Heart right ventricle (tissue), 16 donors: ENCODE data around the gene ARIH2. TPM values are rescaled to one million over a fixed set of nuclear protein-coding genes. Genes with fewer than 3 reads are reported as not detected.
A peak's percentile ranks its signal among the peaks of the same experiment; 100 is the strongest.

ENCODE experiments used
- ATAC-seq, 8 donors: fragments of 200-7000 bp; cut with Tn5 transposase; one replicate each; pipeline ENCODE4 v1.9.1; 2020; ENCODE audit warnings: mild to moderate bottlenecking in 8 of 8, moderate library complexity in 8 of 8, moderate number of reproducible peaks in 1 of 8
- DNase-seq, 2 donors: peaks; one replicate each; pipeline ENCODE4 v3.0.0-alpha.2; 2020
- H3K27ac ChIP-seq, 10 donors: fragments of 200-600 bp; sonication (generic) in 2 of 10; one replicate each; pipeline versions ENCODE4 v1.5.0 to v1.8.0; 2020 to 2022; ENCODE audit warnings: mild to moderate bottlenecking in 3 of 10
- H3K27me3 ChIP-seq, 7 donors: fragments of 200-600 bp; one replicate each; pipeline ENCODE4 v1.8.0; 2021 to 2022; ENCODE audit warnings: mild to moderate bottlenecking in 2 of 7
- H3K36me3 ChIP-seq, 9 donors: fragments of 200-600 bp; sonication (generic) in 1 of 9; one replicate each; pipeline versions ENCODE4 v1.5.0 to v1.8.0; 2020 to 2022; ENCODE audit warnings: mild to moderate bottlenecking in 2 of 9
- H3K4me1 ChIP-seq, 9 donors: fragments of 200-600 bp; sonication (generic) in 1 of 9; one replicate each; pipeline versions ENCODE4 v1.5.0 to v1.8.0; 2020 to 2022; ENCODE audit warnings: mild to moderate bottlenecking in 4 of 9
- H3K4me3 ChIP-seq, 10 donors: fragments of 200-600 bp; sonication (generic) in 2 of 10; one replicate each; pipeline versions ENCODE4 v1.5.0 to v1.8.0; 2020 to 2022; ENCODE audit warnings: mild to moderate bottlenecking in 7 of 10, moderate library complexity in 2 of 10
- H3K9me3 ChIP-seq, 11 donors: fragments of 200-600 bp in 10 of 11; sonication (generic) in 2 of 11; one replicate each; pipeline versions ENCODE4 v1.5.0 to v1.8.0; 2013 to 2022; ENCODE audit warnings: mild to moderate bottlenecking in 2 of 11, control low read depth in 1 of 11, moderate library complexity in 1 of 11
- CTCF ChIP-seq, 9 donors: fragments of 200-600 bp; sonication (generic) in 2 of 9; IDR thresholded peaks; one replicate each; pipeline versions ENCODE4 v1.5.0 to v1.8.0; 2021 to 2022; ENCODE audit warnings: antibody characterized with exemption in 9 of 9, mild to moderate bottlenecking in 5 of 9, moderate library complexity in 1 of 9
- WGBS, 2 donors: extraction: QIAGEN DNeasy Blood & Tissue Kit; methylation state at CpG; one replicate each; pipeline ENCODE4 v1.1.7; 2013; ENCODE audit warnings: inconsistent platforms in 1 of 2; 5-methylcytosine and 5-hydroxymethylcytosine counted together
- intact Hi-C, 10 donors: fragments of 100-400 bp; cut with DNase I; formaldehyde crosslinking; loops; one replicate each; pipeline versions ENCODE4 v1.11.1 to v1.14.2; 2022
- polyA plus RNA-seq, 2 donors: library from polyadenylated mRNA; stranded (reverse); fragments of 200-250 nt; gene quantifications; one replicate each; pipeline ENCODE4 v1.2.3, GENCODE V29; 2013
- total RNA-seq, 10 donors: library from RNA; stranded (reverse); fragmentation: NEBNext Ultra II Directional in 3 of 10; extraction: Animal tissue kit (Norgen Biotek cat#: 25700) in 3 of 10; gene quantifications; one replicate each; pipeline versions ENCODE4 v1.2.1 to v1.2.4, GENCODE V29; 2021 to 2023
- donor health status: Arrhythmogenic right ventricular cardiomyopathy.
- donor health status: ischemic (EF 13 %, LVEDD 7.1; RV severe dilation, severe dysfunction).
- donor health status: healthy with polysubstance abuse.
- donor health status: DM: no; HTN: yes; CAD: no.
- donor health status: DM: no; HTN: no; CAD: no.
- donor health status: ischemic (EF 25% LVEDD 6.9; RV normal size, moderate dysfunction).
- donor health status: ischemic (EF 25% LVEDD 5.7; RV mildly dilated, moderate dysfunction).
- donor health status: healthy.
- donor health status: DM: yes; HTN: yes; CAD: no.
- donor health status: Ischemic cardiomyopathy.
- donor health status: ischemic (EF 35%, LVEDD 5.7; RV mildly dilated, moderate dysfunction).
- donor health status: nonischemic (EF 11% LVEDD 7.7; RV severe dilation, severe dysfunction).
- donor health status: DM: yes; HTN: yes; CAD: no.
- donor health status: PGD.
- donor health status: ischemic (EF 29% LVEDD 5.4; RV normal size, mild dysfunction).
- donor health status: nonischemic (EF 23%, LVEDD 6.1; RV moderate dilation, normal function).

The ARIH2 gene
- total and polyA plus RNA-seq, 12 donors = 41.9 to 177 (median 138) TPM

GRCh38 chr3:48928679-48929078 is 10.0 kb downstream of the ARIH2 start:
- no peak for TF ChIP-seq CTCF (IDR thresholded peaks at IDR 0.05)
- ATAC-seq (no peak), DNase-seq (no peak)
- WGBS, 2 donors = 44 to 69% methylated on average over 1 of the region's 1 CpG
- Histone ChIP-seq H3K27ac (peak overlapping the region; percentile 21 to 88 (median 73)), H3K9me3 (no peaks in the 10 kb centered on the region), H3K4me3 (peak overlapping the region in 7 of 10 donors; percentile 0 to 46 (median 29)), H3K36me3 (peaks cover 0 to 82% (median 17%) of the 10 kb centered on the region in 9 donors), H3K27me3 (no peaks in the 10 kb centered on the region), H3K4me1 (peaks cover 3 to 72% (median 66%) of the 10 kb centered on the region in 9 donors)
- intact Hi-C loops = no loop called here

- no peak for TF ChIP-seq CTCF (IDR thresholded peaks at IDR 0.05)
- peak in 4 of 8 donors; percentile 42 to 48 (median 46) for ATAC-seq
- DNase-seq = no peak
- intact Hi-C loops = no loop called here
- no peaks in the 10 kb centered on the region for H3K9me3 ChIP-seq
- H3K36me3 ChIP-seq = peaks cover 0 to 82% (median 18%) of the 10 kb centered on the region in 9 donors
- peaks cover 3 to 78% (median 66%) of the 10 kb centered on the region in 9 donors for H3K4me1 ChIP-seq
- WGBS, 2 donors = 35 to 37% methylated on average over 3 of the region's 3 CpGs
- no peaks in the 10 kb centered on the region for H3K27me3 ChIP-seq
- H3K27ac ChIP-seq = peak overlapping the region; percentile 21 to 88 (median 73)
- peak overlapping the region in 7 of 10 donors; percentile 0 to 46 (median 29) for H3K4me3 ChIP-seq
Observed at GRCh38 chr3:48929358-48930035, 10.9 kb downstream of the ARIH2 start.

GRCh38 chr3:48930590-48930989 is 11.9 kb downstream of the ARIH2 start:
- WGBS, 2 donors = 79 to 80% methylated on average over 3 of the region's 3 CpGs
- no peak for DNase-seq
- Histone ChIP-seq H3K9me3 (no peaks in the 10 kb centered on the region), H3K27ac (peak overlapping the region in 8 of 10 donors; percentile 19 to 88 (median 74)), H3K36me3 (peaks cover 0 to 78% (median 14%) of the 10 kb centered on the region in 9 donors), H3K27me3 (no peaks in the 10 kb centered on the region), H3K4me3 (peak overlapping the region in 1 of 10 donors; percentile 46), H3K4me1 (peaks cover 3 to 89% (median 70%) of the 10 kb centered on the region in 9 donors)
- no peak for ATAC-seq
- TF ChIP-seq CTCF (IDR thresholded peaks at IDR 0.05) = no peak
- intact Hi-C loops = no loop called here

GRCh38 chr3:48931944-48932580 is 13.4 kb downstream of the ARIH2 start:
- no peak for ATAC-seq
- Histone ChIP-seq H3K27ac (peak overlapping the region in 8 of 10 donors; percentile 22 to 88 (median 74)), H3K4me1 (peaks cover 3 to 93% (median 61%) of the 10 kb centered on the region in 9 donors)

More at GRCh38 chr3:48931944-48932580, 13.4 kb downstream of the ARIH2 start:
- Histone ChIP-seq H3K36me3 (peaks cover 0 to 78% (median 14%) of the 10 kb centered on the region in 9 donors), H3K9me3 (no peaks in the 10 kb centered on the region), H3K4me3 (no peak overlapping the region), H3K27me3 (no peaks in the 10 kb centered on the region)
- DNase-seq = no peak
- WGBS, 2 donors = 29 to 42% methylated on average over 1 of the region's 1 CpG
- intact Hi-C loops = no loop called here
- no peak for TF ChIP-seq CTCF (IDR thresholded peaks at IDR 0.05)
